ENCODE results near the gene VSIG2.

DNA sequence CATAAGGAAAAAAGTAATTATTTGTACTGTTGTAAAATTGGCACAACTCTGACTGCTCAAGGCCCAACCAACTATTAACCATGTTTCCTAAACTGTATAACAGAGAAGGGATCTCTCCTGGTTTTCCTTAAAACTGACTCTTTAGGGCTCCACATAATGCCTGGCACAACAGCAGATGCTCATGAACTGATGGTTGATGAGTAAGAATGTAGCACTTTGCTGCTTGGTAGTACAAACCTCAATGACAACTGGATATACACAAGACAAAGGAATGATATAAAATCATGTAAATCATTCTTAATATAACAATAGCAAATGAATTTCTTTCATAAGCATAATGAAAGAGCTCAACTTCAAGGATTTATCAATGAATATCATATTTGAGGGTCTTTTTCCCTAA, 36.5 kb upstream of the VSIG2 start:
- TF ChIP-seq, protein P1, sequence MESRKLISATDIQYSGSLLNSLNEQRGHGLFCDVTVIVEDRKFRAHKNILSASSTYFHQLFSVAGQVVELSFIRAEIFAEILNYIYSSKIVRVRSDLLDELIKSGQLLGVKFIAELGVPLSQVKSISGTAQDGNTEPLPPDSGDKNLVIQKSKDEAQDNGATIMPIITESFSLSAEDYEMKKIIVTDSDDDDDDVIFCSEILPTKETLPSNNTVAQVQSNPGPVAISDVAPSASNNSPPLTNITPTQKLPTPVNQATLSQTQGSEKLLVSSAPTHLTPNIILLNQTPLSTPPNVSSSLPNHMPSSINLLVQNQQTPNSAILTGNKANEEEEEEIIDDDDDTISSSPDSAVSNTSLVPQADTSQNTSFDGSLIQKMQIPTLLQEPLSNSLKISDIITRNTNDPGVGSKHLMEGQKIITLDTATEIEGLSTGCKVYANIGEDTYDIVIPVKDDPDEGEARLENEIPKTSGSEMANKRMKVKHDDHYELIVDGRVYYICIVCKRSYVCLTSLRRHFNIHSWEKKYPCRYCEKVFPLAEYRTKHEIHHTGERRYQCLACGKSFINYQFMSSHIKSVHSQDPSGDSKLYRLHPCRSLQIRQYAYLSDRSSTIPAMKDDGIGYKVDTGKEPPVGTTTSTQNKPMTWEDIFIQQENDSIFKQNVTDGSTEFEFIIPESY (IDR thresholded peaks at IDR 0.05): no peak
- TF ChIP-seq CTCF (IDR thresholded peaks at IDR 0.05 in 2 of 3, conservative IDR thresholded peaks at IDR 0.05 in 1 of 3; ENCODE audit: control insufficient read depth in 2 of 3, extremely low read depth in 1 of 3, insufficient read depth in 1 of 3, low read depth in 3 of 3, low read length in 3 of 3): no peak
